Stimulated activated CD4-positive, alpha-beta T cell treated with anti-CD3 and anti-CD28 coated beads, Interleukin-1b, Interleukin-23, amount 100 ng/mL, for 1 hour (primary cell): Measurements from ENCODE around the gene CDC20.
"Not testable (repeated sequence)": the region's sequence is repeated elsewhere in the genome, so short reads cannot be mapped to it uniquely, and the experiment has no call there.

Experiments
- DNase-seq, 2 donors: peaks; one replicate each; pipeline ENCODE4 v3.0.0-alpha.2; 2020; ENCODE audit warnings: low read depth in 2 of 2

Gene CDC20

GRCh38 chr1:43383449-43383848 lies 24.7 kb downstream of the CDC20 start:
- no peak for DNase-seq

GRCh38 chr1:43386676-43387075 lies 27.9 kb downstream of the CDC20 start:
- no peak for DNase-seq

- no peak for DNase-seq
These were observed 29.3 kb downstream of the CDC20 start for GRCh38 chr1:43387976-43388599.

- DNase-seq = no peak
These were observed 29.8 kb downstream of the CDC20 start for GRCh38 chr1:43388613-43389012.

GRCh38 chr1:43389326-43390313 lies 30.8 kb downstream of the CDC20 start, which contains the start of the genes MED8 and SZT2:
MED8 (minus strand) TSS chr1:43389800; CDS start chr1:43389764, 36 bp downstream.
SZT2 (plus strand) TSS chr1:43389899; CDS start chr1:43389969, 70 bp downstream.
- DNase-seq = peak; percentile 81 to 88

GRCh38 chr1:43392702-43393101 lies 33.9 kb downstream of the CDC20 start:
- DNase-seq = no peak

GRCh38 chr1:43395523-43395922 lies 36.7 kb downstream of the CDC20 start:
- DNase-seq = no peak

GRCh38 chr1:43396059-43396458 lies 37.3 kb downstream of the CDC20 start:
- DNase-seq = no peak

GRCh38 chr1:43398227-43398626 lies 39.4 kb downstream of the CDC20 start:
- DNase-seq = no peak

- DNase-seq = not testable (repeated sequence)
These were observed 41.7 kb downstream of the CDC20 start for GRCh38 chr1:43400441-43400840.

- DNase-seq = no peak
These were observed 43.5 kb downstream of the CDC20 start for GRCh38 chr1:43402089-43402865.

- no peak for DNase-seq
These were observed 45.6 kb downstream of the CDC20 start for GRCh38 chr1:43404353-43404752.

- no peak for DNase-seq
These were observed 46.6 kb downstream of the CDC20 start for GRCh38 chr1:43405219-43405875.

- no peak for DNase-seq
These were observed 47.1 kb downstream of the CDC20 start for GRCh38 chr1:43405876-43406234.

- no peak for DNase-seq
These were observed 51.8 kb downstream of the CDC20 start for GRCh38 chr1:43410571-43410970.
